Liver (tissue), 3 donors: ENCODE data around the gene KSR2.

ENCODE experiments used
- CTCF ChIP-seq: fragments of 150-350 bp; IDR thresholded peaks from 2 replicates; pipeline ENCODE4 v1.5.1; 2017; ENCODE audit warnings: improper control_type of control experiment, low read depth, low read length; ENCODE audit not compliant: missing input control
- GABPA ChIP-seq, 2 donors: IDR thresholded peaks in 1 of 2; conservative IDR thresholded peaks in 1 of 2; 2 replicates each; pipeline ENCODE4 v1.6.1; 2016; ENCODE audit warnings: antibody characterized with exemption in 2 of 2, mild to moderate bottlenecking in 1 of 2, moderate library complexity in 1 of 2
- JUND ChIP-seq, 2 donors: IDR thresholded peaks; 2 replicates each; pipeline ENCODE4 v1.6.1; 2016; ENCODE audit warnings: antibody characterized with exemption in 2 of 2
- REST ChIP-seq: IDR thresholded peaks from 2 replicates; pipeline ENCODE4 v1.6.1; 2016; ENCODE audit warnings: antibody characterized with exemption, mild to moderate bottlenecking
- RXRA ChIP-seq, 2 donors: IDR thresholded peaks; 2 replicates each; pipeline ENCODE4 v1.6.1; 2017 to 2018; ENCODE audit warnings: antibody characterized with exemption in 2 of 2, mild to moderate bottlenecking in 1 of 2
- SP1 ChIP-seq: IDR thresholded peaks from 2 replicates; pipeline ENCODE4 v1.6.1; 2018; ENCODE audit warnings: antibody characterized with exemption, mild to moderate bottlenecking
- TAF1 ChIP-seq: conservative IDR thresholded peaks from 2 replicates; pipeline ENCODE4 v1.6.1; 2016; ENCODE audit warnings: antibody characterized with exemption, mild to moderate bottlenecking
- TF ChIP-seq, protein P1 (sequence below): IDR thresholded peaks from 2 replicates; pipeline ENCODE4 v1.6.1; 2016; ENCODE audit warnings: antibody characterized with exemption
- donor health status: healthy.
- donor health status: healthy.

GRCh38 chr12:117483501-117483900 is 485.3 kb downstream of the KSR2 start:
- no peak for TF ChIP-seq JUND (IDR thresholded peaks at IDR 0.05)
- TF ChIP-seq GABPA (IDR thresholded peaks at IDR 0.05 in 1 of 2, conservative IDR thresholded peaks at IDR 0.05 in 1 of 2) = no peak
- no peak for TF ChIP-seq CTCF
- TF ChIP-seq SP1 = no peak
- no peak for TF ChIP-seq RXRA (IDR thresholded peaks at IDR 0.05)
- no peak for TF ChIP-seq TAF1
- TF ChIP-seq, protein P1, sequence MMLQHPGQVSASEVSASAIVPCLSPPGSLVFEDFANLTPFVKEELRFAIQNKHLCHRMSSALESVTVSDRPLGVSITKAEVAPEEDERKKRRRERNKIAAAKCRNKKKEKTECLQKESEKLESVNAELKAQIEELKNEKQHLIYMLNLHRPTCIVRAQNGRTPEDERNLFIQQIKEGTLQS = no peak
- no peak for TF ChIP-seq REST
